Raji (cell line): ENCODE results near the gene NLRP8.

Source experiments
- POLR2A ChIP-seq: IDR thresholded peaks from 2 replicates; pipeline ENCODE4 v1.6.1; 2011; ENCODE audit warnings: low read depth, low read length, control low read depth; ENCODE audit not compliant: insufficient read depth

The NLRP8 gene

GRCh38 chr19:55947532-55947931 lies at the start of gene NLRP8:
NLRP8 (plus strand) TSS chr19:55947832.
- no peak for TF ChIP-seq POLR2A

DNA sequence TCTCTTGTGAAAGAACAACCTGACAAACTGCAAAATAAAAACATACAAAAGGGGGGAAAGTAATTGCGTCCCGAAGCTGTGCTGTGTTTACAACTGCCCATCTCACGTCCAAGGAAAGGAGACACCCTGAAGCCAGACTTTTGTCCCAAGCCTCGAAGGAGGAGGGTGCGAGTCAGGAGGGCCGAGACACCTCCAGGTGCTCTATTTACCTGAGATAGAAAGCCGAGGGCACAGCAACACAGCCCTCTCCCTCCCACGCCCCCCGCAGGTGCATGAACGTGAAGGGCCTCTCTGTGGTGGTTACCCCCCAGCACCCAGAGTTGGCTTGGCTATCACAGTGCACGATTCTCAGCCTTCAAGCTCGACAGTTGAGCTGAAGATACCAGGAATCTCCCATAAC lies 48.7 kb upstream of the NLRP8 start:
- no peak for TF ChIP-seq POLR2A

GRCh38 chr19:55901369-55902079 lies 46.1 kb upstream of the NLRP8 start:
- no peak for TF ChIP-seq POLR2A

DNA sequence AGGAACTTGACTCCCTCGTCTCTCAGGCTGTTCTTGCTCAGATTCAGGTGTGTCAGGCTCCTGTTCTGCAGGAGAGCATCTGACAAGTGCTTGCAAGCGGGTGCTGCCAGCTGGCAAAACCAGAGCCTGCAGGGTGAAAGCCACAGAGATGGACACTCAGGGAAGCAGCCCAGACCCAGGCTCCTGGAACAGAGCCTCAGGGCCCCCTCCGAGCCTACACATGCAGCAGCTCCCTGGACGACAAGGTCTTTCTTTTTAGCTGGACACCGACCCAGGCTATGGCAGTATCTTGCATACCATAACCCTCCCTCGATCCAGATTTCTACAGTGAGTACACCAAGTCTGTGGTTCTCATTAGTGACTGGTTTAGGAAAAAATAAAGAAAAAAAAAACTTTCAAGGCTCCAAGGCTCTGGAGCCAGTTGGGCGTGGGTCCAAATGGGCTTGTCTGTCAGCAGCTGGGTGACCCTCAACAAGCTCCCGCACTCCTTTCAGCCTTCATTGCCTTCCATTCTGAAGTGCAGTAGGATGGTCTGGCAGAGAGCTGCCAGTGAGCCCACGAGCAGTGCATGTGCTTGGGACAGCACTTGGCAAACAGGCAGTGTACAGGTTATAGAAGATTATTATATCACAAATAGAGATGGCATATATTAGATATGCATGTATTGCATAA lies 45.4 kb upstream of the NLRP8 start:
- no peak for TF ChIP-seq POLR2A

DNA sequence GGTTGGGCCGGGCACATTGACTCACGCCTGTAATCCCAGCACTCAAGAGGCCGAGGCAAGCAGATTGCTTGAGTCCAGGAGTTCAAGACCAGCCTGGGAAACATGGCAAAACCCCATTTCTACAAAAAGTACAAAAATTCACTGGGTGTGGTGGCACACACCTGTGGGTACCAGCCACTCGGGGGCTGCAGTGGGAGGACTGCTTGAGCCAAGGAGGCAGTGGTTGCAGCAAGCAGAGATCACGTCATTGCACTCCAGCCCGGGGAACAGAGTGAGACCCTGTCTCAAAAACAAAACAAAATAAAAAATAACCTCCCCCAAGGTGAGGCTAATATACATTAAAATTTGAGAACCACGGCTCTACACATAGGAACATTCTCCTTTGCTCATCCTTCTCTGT lies 40.3 kb upstream of the NLRP8 start:
- no peak for TF ChIP-seq POLR2A

DNA sequence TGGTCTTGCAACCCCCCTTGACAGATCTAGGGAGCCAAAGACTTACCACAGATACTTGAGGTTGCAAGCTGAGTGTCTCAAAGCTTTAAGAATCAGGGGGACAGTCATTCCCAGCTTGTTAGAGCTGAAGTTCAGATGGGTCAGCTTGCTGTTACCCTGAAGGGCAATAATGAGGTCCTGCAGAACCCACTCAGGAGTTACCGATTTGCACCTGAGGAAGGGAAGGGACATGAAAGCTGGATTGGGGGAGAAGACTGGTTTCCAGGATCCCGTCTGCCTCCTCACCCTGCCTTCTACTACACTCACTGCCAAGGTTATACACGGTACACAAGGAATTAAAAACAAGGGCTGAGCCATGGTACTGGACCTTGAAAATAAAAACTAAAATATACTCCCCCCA lies 39.9 kb upstream of the NLRP8 start:
- no peak for TF ChIP-seq POLR2A

DNA sequence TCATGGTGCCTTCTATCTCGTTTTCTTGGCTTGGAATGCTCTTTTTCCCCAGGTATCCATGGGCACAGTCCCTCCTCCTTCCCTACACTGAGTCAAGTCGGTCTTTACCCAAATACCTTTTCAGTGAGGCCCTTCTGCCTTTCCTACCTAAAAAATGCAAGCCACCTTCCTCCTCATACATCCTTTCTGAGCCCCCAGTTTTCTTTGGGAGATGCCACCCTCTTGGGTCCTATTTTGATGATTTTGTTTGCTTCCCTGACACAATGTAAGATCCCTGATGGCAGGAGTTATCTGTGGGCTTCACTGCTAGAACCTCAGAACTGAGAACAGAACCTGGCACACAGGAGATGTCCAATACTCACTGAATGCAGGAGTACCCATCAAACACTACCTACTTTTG lies 37.8 kb upstream of the NLRP8 start:
- TF ChIP-seq POLR2A: no peak

DNA sequence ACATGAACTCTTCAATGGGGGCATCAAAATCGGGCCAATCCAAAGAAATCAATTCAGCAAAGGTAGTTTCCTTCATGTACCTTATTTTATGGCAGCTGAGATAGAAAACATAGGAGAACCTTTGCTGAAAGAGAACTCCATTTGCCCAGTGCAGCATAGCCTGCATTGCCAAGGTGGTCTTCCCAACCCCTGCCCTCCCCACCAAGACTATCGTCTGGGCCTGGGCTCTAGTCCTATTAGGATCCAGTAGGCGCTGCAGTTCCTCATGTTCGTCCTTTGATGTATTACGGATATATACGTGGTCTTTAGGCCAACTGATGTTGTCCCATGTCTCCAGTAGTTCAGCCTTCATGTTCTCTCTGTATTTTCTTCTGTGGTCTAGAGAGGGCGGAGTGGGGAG lies 34.7 kb upstream of the NLRP8 start:
- TF ChIP-seq POLR2A: no peak

GRCh38 chr19:55913643-55914268 lies 33.9 kb upstream of the NLRP8 start:
- TF ChIP-seq POLR2A: no peak

- no peak for TF ChIP-seq POLR2A
Observed at GRCh38 chr19:55923556-55923955, 24.1 kb upstream of the NLRP8 start.

DNA sequence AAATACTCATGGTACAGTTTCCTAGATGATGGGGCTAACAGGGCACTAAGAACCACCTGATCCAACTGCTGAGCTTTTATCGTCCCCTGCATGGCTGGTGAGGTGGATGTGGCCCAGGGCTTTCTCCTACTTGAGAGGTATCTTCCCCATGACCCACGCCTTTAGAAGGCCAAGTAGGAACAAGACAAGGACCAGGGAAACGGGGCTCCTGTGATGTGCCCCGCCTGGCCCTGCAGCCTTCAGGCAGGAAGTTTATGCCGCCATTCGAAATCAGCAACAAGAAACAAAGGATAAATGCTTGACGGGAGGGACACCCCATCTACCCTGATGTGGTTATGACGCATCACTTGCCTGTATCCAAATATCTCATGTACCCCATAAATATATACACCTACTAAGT lies 19.6 kb upstream of the NLRP8 start:
- no peak for TF ChIP-seq POLR2A

DNA sequence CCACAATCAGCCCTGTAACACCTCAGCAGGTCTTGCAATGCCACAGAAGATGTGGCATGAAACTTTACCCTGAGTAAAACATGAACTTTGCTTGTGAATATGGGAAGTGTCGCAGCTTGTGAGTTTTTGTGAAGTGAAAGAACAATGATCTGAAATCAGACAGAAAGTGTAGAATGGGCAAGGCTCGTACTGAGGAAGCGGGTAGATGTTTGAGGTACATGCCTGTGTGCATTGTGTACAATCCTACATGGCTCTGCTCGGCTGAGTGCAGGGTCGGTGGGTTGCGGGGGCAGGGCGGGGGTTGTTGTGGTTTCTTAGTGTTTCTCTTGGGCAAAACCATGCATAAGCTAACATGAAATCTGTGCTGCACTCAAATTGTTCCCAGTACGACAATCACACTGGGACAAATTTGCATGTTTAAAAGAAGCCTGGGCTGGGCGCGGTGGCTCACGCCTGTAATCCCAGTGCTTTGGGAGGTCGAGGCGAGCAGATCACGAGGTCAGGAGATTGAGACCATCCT lies 16.6 kb upstream of the NLRP8 start:
- no peak for TF ChIP-seq POLR2A

DNA sequence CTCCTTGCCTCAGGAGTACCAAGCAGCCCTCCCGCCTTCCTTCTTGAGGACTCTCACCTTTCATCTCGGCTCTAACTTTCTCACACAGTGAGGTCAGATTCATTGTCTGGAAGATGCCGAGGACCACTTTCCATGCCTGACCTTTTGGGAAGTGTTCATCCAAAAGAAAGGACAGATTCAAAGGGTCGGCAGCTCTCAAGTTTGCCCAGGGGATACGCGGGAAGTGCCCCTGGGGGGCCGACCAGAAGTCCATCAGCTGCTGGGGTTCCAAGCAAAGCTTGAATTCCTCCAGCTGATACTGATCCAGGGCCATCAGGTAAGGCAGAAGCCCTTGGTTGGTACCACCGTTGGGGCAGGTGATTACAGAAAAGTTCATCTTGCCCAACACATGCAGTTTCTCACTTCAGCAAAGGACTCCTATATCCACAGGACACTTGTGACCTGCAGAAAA lies 15.7 kb upstream of the NLRP8 start, which contains the start of gene NLRP13:
Gene NLRP13, minus strand, starts transcription at position 401 of the 451 bp plus-strand sequence. Its CDS starts 25 bp downstream, at position 376.
- no peak for TF ChIP-seq POLR2A

- no peak for TF ChIP-seq POLR2A
Observed at GRCh38 chr19:55935206-55935605, 12.4 kb upstream of the NLRP8 start.

DNA sequence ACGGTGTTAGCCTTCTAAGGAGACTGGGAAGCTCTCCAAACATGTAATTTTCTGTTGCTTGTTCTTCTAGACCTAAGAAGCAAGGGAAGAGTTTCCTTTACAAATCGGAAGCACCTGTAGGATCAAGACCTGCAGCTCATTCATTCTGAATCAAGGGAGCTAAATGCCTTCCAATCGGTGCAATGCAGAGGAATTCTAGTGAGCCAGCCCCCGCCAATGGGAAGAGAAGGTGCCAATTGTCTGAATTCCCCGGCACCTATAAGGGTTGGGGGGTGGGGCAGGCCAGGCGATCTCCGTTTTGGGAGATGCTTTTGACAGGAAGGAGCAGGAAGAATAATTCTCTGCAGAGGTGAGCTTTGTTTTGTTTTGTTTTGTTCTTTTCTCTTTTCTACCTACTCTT lies 8.4 kb upstream of the NLRP8 start:
- no peak for TF ChIP-seq POLR2A

- TF ChIP-seq POLR2A: no peak
Observed at GRCh38 chr19:55940306-55940705, 7.3 kb upstream of the NLRP8 start.

- TF ChIP-seq POLR2A: no peak
Observed at GRCh38 chr19:55956431-55956830, 8.8 kb downstream of the NLRP8 start.

- no peak for TF ChIP-seq POLR2A
Observed at GRCh38 chr19:55958356-55958755, 10.7 kb downstream of the NLRP8 start.
